HL-60 (cell line): ENCODE measurements around the gene MCOLN1.

Experiments
- DNase-seq, 2 experiments: peaks; one replicate each; pipeline ENCODE4 v3.0.0-alpha.2; 2010 to 2020; ENCODE audit warnings: low read depth in 1 of 2, low spot score in 1 of 2
- H3K27ac ChIP-seq: fragments of 250-450 bp; sonication (Bioruptor Pico); replicated peaks from 2 replicates; pipeline ENCODE4 v1.5.1; 2020; ENCODE audit warnings: mild to moderate bottlenecking, moderate library complexity
- H3K27me3 ChIP-seq: fragments of 250-450 bp; sonication (Bioruptor Pico); 2 replicates; pipeline ENCODE4 v1.5.1; 2021; ENCODE audit warnings: mild to moderate bottlenecking, moderate library complexity; ENCODE audit not compliant: insufficient read depth, poor library complexity, severe bottlenecking
- H3K4me3 ChIP-seq: replicated peaks from 2 replicates; pipeline ENCODE4 v1.5.1; 2011; ENCODE audit warnings: mild to moderate bottlenecking, control low read depth, low read length; ENCODE audit not compliant: insufficient read depth
- GABPA ChIP-seq: IDR thresholded peaks from 2 replicates; pipeline ENCODE4 v1.6.1; 2012; ENCODE audit warnings: low read depth
- POLR2AphosphoS5 ChIP-seq: IDR thresholded peaks from 2 replicates; pipeline ENCODE4 v1.6.1; 2012; ENCODE audit warnings: low read depth
- SPI1 ChIP-seq: IDR thresholded peaks from 2 replicates; pipeline ENCODE4 v1.6.1; 2012; ENCODE audit warnings: low read depth, mild to moderate bottlenecking, borderline replicate concordance
- TF ChIP-seq, protein P1 (sequence below): IDR thresholded peaks from 2 replicates; pipeline ENCODE4 v1.6.1; 2012; ENCODE audit warnings: low read depth; ENCODE audit not compliant: insufficient replicate concordance
- TF ChIP-seq, protein P2 (sequence below): IDR thresholded peaks from one replicate; pipeline ENCODE4 v1.5.1; 2011; ENCODE audit warnings: low read length, control low read depth, inconsistent platforms; ENCODE audit not compliant: insufficient read depth

Gene MCOLN1

DNA sequence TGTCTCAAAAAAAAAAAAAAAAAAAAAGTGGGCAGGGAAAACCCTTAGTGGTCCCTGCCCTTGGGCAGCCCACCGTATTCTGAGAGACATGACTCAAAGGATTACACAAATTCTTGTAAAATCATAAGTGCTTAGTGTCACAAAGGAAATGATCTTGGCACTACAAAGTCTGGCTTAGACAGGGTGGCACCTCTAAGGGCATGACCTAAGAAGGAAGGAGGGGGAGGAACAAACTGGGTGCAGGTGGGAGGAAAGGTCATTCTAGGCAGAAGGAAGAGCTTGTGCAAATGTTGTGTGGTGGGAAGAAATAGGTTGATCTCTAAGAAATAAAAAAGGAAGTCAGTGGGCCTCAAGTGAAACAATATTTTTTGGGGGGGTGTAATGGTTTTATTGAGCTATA, 23.5 kb downstream of the MCOLN1 start:
- Histone ChIP-seq H3K27ac (peak overlapping the region; percentile 64; the same call in 1 of the 2 replicates), H3K27me3 (no peaks in the 10 kb centered on the region), H3K4me3 (no peak overlapping the region)
- peak; percentile 52 to 72 for DNase-seq
- TF ChIP-seq GABPA (no peak), POLR2AphosphoS5 (no peak), SPI1 (peak; percentile 79)
- TF ChIP-seq, protein P1, sequence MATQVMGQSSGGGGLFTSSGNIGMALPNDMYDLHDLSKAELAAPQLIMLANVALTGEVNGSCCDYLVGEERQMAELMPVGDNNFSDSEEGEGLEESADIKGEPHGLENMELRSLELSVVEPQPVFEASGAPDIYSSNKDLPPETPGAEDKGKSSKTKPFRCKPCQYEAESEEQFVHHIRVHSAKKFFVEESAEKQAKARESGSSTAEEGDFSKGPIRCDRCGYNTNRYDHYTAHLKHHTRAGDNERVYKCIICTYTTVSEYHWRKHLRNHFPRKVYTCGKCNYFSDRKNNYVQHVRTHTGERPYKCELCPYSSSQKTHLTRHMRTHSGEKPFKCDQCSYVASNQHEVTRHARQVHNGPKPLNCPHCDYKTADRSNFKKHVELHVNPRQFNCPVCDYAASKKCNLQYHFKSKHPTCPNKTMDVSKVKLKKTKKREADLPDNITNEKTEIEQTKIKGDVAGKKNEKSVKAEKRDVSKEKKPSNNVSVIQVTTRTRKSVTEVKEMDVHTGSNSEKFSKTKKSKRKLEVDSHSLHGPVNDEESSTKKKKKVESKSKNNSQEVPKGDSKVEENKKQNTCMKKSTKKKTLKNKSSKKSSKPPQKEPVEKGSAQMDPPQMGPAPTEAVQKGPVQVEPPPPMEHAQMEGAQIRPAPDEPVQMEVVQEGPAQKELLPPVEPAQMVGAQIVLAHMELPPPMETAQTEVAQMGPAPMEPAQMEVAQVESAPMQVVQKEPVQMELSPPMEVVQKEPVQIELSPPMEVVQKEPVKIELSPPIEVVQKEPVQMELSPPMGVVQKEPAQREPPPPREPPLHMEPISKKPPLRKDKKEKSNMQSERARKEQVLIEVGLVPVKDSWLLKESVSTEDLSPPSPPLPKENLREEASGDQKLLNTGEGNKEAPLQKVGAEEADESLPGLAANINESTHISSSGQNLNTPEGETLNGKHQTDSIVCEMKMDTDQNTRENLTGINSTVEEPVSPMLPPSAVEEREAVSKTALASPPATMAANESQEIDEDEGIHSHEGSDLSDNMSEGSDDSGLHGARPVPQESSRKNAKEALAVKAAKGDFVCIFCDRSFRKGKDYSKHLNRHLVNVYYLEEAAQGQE = no peak

DNA sequence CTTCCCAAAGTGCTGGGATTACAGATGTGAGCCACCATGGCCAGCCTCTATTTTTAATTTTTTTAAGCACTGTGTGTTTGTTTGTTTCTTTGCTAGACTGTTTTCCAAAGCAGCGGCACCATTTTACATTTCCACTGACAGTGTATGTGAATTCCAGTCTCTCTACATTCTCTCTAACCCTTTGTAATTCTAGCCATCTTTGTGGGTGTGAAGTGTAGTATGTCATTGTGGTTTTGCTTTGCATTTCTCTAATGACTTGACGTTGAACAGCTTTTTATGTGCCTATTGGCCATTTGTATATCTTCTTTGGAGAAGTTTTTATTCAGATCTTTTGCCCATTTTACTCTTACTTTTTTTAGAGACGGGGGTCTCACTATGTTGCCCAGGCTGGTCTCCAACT, 24.7 kb downstream of the MCOLN1 start:
- Histone ChIP-seq H3K27me3 (no peaks in the 10 kb centered on the region), H3K4me3 (no peak overlapping the region), H3K27ac (no peak overlapping the region)
- TF ChIP-seq GABPA = no peak
- TF ChIP-seq, protein P2, sequence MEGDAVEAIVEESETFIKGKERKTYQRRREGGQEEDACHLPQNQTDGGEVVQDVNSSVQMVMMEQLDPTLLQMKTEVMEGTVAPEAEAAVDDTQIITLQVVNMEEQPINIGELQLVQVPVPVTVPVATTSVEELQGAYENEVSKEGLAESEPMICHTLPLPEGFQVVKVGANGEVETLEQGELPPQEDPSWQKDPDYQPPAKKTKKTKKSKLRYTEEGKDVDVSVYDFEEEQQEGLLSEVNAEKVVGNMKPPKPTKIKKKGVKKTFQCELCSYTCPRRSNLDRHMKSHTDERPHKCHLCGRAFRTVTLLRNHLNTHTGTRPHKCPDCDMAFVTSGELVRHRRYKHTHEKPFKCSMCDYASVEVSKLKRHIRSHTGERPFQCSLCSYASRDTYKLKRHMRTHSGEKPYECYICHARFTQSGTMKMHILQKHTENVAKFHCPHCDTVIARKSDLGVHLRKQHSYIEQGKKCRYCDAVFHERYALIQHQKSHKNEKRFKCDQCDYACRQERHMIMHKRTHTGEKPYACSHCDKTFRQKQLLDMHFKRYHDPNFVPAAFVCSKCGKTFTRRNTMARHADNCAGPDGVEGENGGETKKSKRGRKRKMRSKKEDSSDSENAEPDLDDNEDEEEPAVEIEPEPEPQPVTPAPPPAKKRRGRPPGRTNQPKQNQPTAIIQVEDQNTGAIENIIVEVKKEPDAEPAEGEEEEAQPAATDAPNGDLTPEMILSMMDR = no peak
- TF ChIP-seq, protein P1 = no peak
- no peak for TF ChIP-seq SPI1
- TF ChIP-seq POLR2AphosphoS5 = no peak
- DNase-seq = no peak

DNA sequence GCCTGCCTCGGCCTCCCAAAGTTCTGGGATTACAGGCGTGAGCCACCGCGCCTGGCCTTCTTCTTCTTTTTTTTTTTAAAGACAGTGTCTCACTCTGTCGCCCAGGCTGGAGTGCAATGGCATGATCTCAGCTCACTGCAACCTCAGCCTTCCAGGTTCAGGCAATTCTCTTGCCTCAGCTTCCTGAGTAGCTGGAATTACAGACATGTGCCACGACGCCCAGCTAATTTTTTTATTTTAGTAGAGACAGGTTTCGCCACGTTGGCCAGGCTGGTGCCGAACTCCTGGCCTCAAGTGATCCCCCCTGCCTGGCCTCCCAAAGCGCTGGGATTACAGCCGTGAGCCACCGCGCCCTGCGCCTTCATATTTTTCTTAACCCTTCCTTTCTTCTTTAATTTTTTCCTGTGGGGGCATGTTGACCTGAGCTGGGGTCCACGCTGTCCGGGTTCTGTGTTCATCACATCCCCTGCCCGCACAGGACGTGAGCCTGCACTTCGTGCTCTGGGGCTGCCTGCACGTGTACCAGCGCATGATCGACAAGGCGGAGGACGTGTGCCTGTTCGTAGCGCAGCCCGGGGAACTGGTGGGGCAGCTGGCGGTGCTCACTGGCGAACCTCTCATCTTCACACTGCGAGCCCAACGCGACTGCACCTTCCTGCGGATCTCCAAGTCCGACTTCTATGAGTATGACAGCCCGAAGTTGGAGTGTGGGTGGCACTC, 27.2 kb downstream of the MCOLN1 start:
- no peak for DNase-seq
- Histone ChIP-seq H3K4me3 (no peak overlapping the region), H3K27ac (no peak overlapping the region), H3K27me3 (no peaks in the 10 kb centered on the region)
- TF ChIP-seq, protein P1 = no peak
- no peak for TF ChIP-seq POLR2AphosphoS5
- no peak for TF ChIP-seq SPI1
- TF ChIP-seq GABPA = no peak
- TF ChIP-seq, protein P2 = no peak
